SK-N-SH treated with all-trans-retinoic acid at 6 μM for 48 hours (cell line): ENCODE measurements around the gene PGAP2.
"Not testable (repeated sequence)": the region's sequence is repeated elsewhere in the genome, so short reads cannot be mapped to it uniquely, and the experiment has no call there.

Source experiments
- ATAC-seq: fragments of 200-7000 bp; cut with Tn5 transposase; 3 replicates; pipeline ENCODE4 v1.9.1; 2020; ENCODE audit warnings: mild to moderate bottlenecking, moderate library complexity
- CSDC2 ChIP-seq: fragments of 250-450 bp; sonication (Bioruptor Pico); IDR thresholded peaks from 2 replicates; pipeline ENCODE4 v1.5.0; 2020; ENCODE audit warnings: mild to moderate bottlenecking, moderate library complexity
- ESRRG ChIP-seq: fragments of 250-450 bp; sonication (Bioruptor Pico); IDR thresholded peaks from 2 replicates; pipeline ENCODE4 v1.6.1; 2021; ENCODE audit warnings: mild to moderate bottlenecking
- GLIS3 ChIP-seq: fragments of 250-450 bp; sonication (Bioruptor Pico); IDR thresholded peaks from 2 replicates; pipeline ENCODE4 v1.5.0; 2020; ENCODE audit warnings: mild to moderate bottlenecking, moderate library complexity
- OSR1 ChIP-seq: fragments of 250-450 bp; sonication (Bioruptor Pico); IDR thresholded peaks from 2 replicates; pipeline ENCODE4 v1.8.0; 2022; ENCODE audit warnings: moderate library complexity, mild to moderate bottlenecking, inconsistent platforms
- POU6F1 ChIP-seq: fragments of 250-450 bp; sonication (Bioruptor Pico); IDR thresholded peaks from 2 replicates; pipeline ENCODE4 v1.8.0; 2021; ENCODE audit warnings: low read depth, mild to moderate bottlenecking, moderate library complexity, borderline replicate concordance
- PPARA ChIP-seq: fragments of 250-450 bp; sonication (Bioruptor Pico); IDR thresholded peaks from 2 replicates; pipeline ENCODE4 v1.5.0; 2020; ENCODE audit warnings: mild to moderate bottlenecking, borderline replicate concordance
- RARB ChIP-seq: fragments of 250-450 bp; sonication (Bioruptor Pico); IDR thresholded peaks from 2 replicates; pipeline ENCODE4 v1.8.0; 2021; ENCODE audit warnings: mild to moderate bottlenecking, moderate library complexity
- SNAI2 ChIP-seq: fragments of 250-450 bp; sonication (Bioruptor Pico); IDR thresholded peaks from 2 replicates; pipeline ENCODE4 v1.5.0; 2020; ENCODE audit warnings: mild to moderate bottlenecking, moderate library complexity
- TSHZ2 ChIP-seq: fragments of 250-450 bp; sonication (Bioruptor Pico); IDR thresholded peaks from 2 replicates; pipeline ENCODE4 v1.5.0; 2020; ENCODE audit warnings: mild to moderate bottlenecking, moderate library complexity
- ZFP3 ChIP-seq: fragments of 250-450 bp; sonication (Bioruptor Pico); IDR thresholded peaks from 2 replicates; pipeline ENCODE4 v1.5.0; 2020; ENCODE audit warnings: mild to moderate bottlenecking, moderate library complexity
- ZFP30 ChIP-seq: fragments of 450-650 bp; formaldehyde crosslinking; IDR thresholded peaks from 2 replicates; pipeline ENCODE4 v1.5.0; 2022; ENCODE audit warnings: mild to moderate bottlenecking, moderate library complexity
- ZNF565 ChIP-seq: fragments of 450-650 bp; formaldehyde crosslinking; conservative IDR thresholded peaks from 2 replicates; pipeline ENCODE4 v1.5.0; 2020; ENCODE audit warnings: low read depth, mild to moderate bottlenecking, moderate library complexity
- ZNF70 ChIP-seq: fragments of 450-650 bp; formaldehyde crosslinking; IDR thresholded peaks from 2 replicates; pipeline ENCODE4 v1.5.0; 2020; ENCODE audit warnings: mild to moderate bottlenecking, moderate library complexity
- ZNF8 ChIP-seq: fragments of 450-650 bp; formaldehyde crosslinking; IDR thresholded peaks from 2 replicates; pipeline ENCODE4 v1.5.0; 2020; ENCODE audit warnings: mild to moderate bottlenecking, moderate library complexity
- TF ChIP-seq, protein P1 (sequence below): fragments of 250-450 bp; sonication (Bioruptor Pico); IDR thresholded peaks from 2 replicates; pipeline ENCODE4 v1.5.1; 2021; ENCODE audit warnings: mild to moderate bottlenecking, moderate library complexity

The PGAP2 gene

GRCh38 chr11:3782963-3783362, 25.4 kb upstream of the PGAP2 start:
- no peak for ATAC-seq
- TF ChIP-seq ZNF8 (no peak), ZFP3 (CRISPR knock-in tag) (no peak), TSHZ2 (no peak), SNAI2 (CRISPR knock-in tag) (no peak), CSDC2 (CRISPR knock-in tag) (no peak), ZNF70 (CRISPR knock-in tag) (no peak), GLIS3 (CRISPR knock-in tag) (no peak), PPARA (CRISPR knock-in tag) (no peak), POU6F1 (CRISPR knock-in tag) (no peak), OSR1 (CRISPR knock-in tag) (no peak)
- TF ChIP-seq, protein P1, sequence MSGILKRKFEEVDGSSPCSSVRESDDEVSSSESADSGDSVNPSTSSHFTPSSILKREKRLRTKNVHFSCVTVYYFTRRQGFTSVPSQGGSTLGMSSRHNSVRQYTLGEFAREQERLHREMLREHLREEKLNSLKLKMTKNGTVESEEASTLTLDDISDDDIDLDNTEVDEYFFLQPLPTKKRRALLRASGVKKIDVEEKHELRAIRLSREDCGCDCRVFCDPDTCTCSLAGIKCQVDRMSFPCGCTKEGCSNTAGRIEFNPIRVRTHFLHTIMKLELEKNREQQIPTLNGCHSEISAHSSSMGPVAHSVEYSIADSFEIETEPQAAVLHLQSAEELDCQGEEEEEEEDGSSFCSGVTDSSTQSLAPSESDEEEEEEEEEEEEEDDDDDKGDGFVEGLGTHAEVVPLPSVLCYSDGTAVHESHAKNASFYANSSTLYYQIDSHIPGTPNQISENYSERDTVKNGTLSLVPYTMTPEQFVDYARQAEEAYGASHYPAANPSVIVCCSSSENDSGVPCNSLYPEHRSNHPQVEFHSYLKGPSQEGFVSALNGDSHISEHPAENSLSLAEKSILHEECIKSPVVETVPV (CRISPR knock-in tag), result no peak

- TF ChIP-seq TSHZ2 (no peak), RARB (CRISPR knock-in tag) (no peak), ESRRG (CRISPR knock-in tag) (no peak), ZNF565 (CRISPR knock-in tag) (no peak), OSR1 (CRISPR knock-in tag) (no peak), GLIS3 (CRISPR knock-in tag) (no peak)
- TF ChIP-seq, protein P1 (CRISPR knock-in tag), result no peak
These were observed 24.7 kb upstream of the PGAP2 start for GRCh38 chr11:3783611-3784010.

DNA sequence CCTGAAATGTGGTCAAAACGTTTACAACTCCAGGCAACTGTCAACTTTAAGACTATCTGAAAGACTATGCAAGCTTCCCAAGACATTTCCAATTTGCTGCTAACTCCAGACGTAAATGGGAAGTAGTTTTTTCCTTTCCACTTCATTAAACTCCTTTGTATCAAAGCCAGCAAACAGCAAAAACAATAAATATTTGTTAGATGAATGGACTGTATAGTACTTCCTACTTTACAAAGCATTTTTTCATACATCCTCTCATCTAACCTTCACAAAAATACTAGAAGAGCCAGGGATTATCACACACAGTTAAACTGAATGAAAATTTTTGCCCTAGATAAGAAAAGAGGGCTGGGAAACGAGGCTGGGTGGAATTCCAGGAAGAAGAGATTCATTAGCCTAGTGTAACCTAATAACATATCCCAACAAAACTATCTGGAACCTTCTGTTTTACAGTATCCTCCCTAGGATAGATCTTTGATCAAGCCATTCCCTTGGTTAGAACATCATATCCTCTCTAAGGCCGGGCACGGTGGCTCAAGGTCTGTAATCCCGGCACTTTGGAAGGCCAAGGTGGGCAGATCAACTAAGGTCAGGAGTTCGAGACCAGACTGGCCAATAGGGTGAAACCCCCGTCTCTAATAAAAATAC, 21.5 kb upstream of the PGAP2 start:
- TF ChIP-seq ZNF70 (CRISPR knock-in tag), result peak; percentile 93
- no peak for TF ChIP-seq ZFP30 (CRISPR knock-in tag)
- ATAC-seq, result peak; percentile 61

More at GRCh38 chr11:3783611-3784010, 24.7 kb upstream of the PGAP2 start:
- ATAC-seq, result no peak

GRCh38 chr11:3794387-3794786, 14.0 kb upstream of the PGAP2 start:
- ATAC-seq, result not testable (repeated sequence)
